SK-N-SH treated with all-trans-retinoic acid at 6 μM for 48 hours (cell line): ENCODE measurements around the gene LIME1.
A peak's percentile ranks its signal among the peaks of the same experiment; 100 is the strongest.

Experiments used
- ATAC-seq: fragments of 200-7000 bp; cut with Tn5 transposase; 3 replicates; pipeline ENCODE4 v1.9.1; 2020; ENCODE audit warnings: mild to moderate bottlenecking, moderate library complexity
- ARNTL ChIP-seq: fragments of 450-650 bp; formaldehyde crosslinking; IDR thresholded peaks from 2 replicates; pipeline ENCODE4 v1.5.0; 2020; ENCODE audit warnings: low read depth, mild to moderate bottlenecking, moderate library complexity, borderline replicate concordance
- BACH2 ChIP-seq: fragments of 250-450 bp; sonication (Bioruptor Pico); IDR thresholded peaks from 2 replicates; pipeline ENCODE4 v1.9.0; 2021; ENCODE audit warnings: mild to moderate bottlenecking, borderline replicate concordance
- CSDC2 ChIP-seq: fragments of 250-450 bp; sonication (Bioruptor Pico); IDR thresholded peaks from 2 replicates; pipeline ENCODE4 v1.5.0; 2020; ENCODE audit warnings: mild to moderate bottlenecking, moderate library complexity
- CSRNP3 ChIP-seq: fragments of 250-450 bp; sonication (Bioruptor Pico); IDR thresholded peaks from 2 replicates; pipeline ENCODE4 v1.5.1; 2021; ENCODE audit warnings: mild to moderate bottlenecking, moderate library complexity
- ESRRG ChIP-seq: fragments of 250-450 bp; sonication (Bioruptor Pico); IDR thresholded peaks from 2 replicates; pipeline ENCODE4 v1.6.1; 2021; ENCODE audit warnings: mild to moderate bottlenecking
- GLIS3 ChIP-seq: fragments of 250-450 bp; sonication (Bioruptor Pico); IDR thresholded peaks from 2 replicates; pipeline ENCODE4 v1.5.0; 2020; ENCODE audit warnings: mild to moderate bottlenecking, moderate library complexity
- OSR1 ChIP-seq: fragments of 250-450 bp; sonication (Bioruptor Pico); IDR thresholded peaks from 2 replicates; pipeline ENCODE4 v1.8.0; 2022; ENCODE audit warnings: moderate library complexity, mild to moderate bottlenecking, inconsistent platforms
- POU6F1 ChIP-seq: fragments of 250-450 bp; sonication (Bioruptor Pico); IDR thresholded peaks from 2 replicates; pipeline ENCODE4 v1.8.0; 2021; ENCODE audit warnings: low read depth, mild to moderate bottlenecking, moderate library complexity, borderline replicate concordance
- PPARA ChIP-seq: fragments of 250-450 bp; sonication (Bioruptor Pico); IDR thresholded peaks from 2 replicates; pipeline ENCODE4 v1.5.0; 2020; ENCODE audit warnings: mild to moderate bottlenecking, borderline replicate concordance
- RARB ChIP-seq: fragments of 250-450 bp; sonication (Bioruptor Pico); IDR thresholded peaks from 2 replicates; pipeline ENCODE4 v1.8.0; 2021; ENCODE audit warnings: mild to moderate bottlenecking, moderate library complexity
- SNAI2 ChIP-seq: fragments of 250-450 bp; sonication (Bioruptor Pico); IDR thresholded peaks from 2 replicates; pipeline ENCODE4 v1.5.0; 2020; ENCODE audit warnings: mild to moderate bottlenecking, moderate library complexity
- TCF4 ChIP-seq: fragments of 250-450 bp; sonication (Bioruptor Pico); IDR thresholded peaks from 2 replicates; pipeline ENCODE4 v1.8.0; 2021; ENCODE audit warnings: mild to moderate bottlenecking, moderate library complexity, borderline replicate concordance
- TSHZ2 ChIP-seq: fragments of 250-450 bp; sonication (Bioruptor Pico); IDR thresholded peaks from 2 replicates; pipeline ENCODE4 v1.5.0; 2020; ENCODE audit warnings: mild to moderate bottlenecking, moderate library complexity
- ZC3H10 ChIP-seq: fragments of 250-450 bp; sonication (Bioruptor Pico); IDR thresholded peaks from 2 replicates; pipeline ENCODE4 v1.5.1; 2021; ENCODE audit warnings: mild to moderate bottlenecking, moderate library complexity
- ZFP3 ChIP-seq: fragments of 250-450 bp; sonication (Bioruptor Pico); IDR thresholded peaks from 2 replicates; pipeline ENCODE4 v1.5.0; 2020; ENCODE audit warnings: mild to moderate bottlenecking, moderate library complexity
- ZNF70 ChIP-seq: fragments of 450-650 bp; formaldehyde crosslinking; IDR thresholded peaks from 2 replicates; pipeline ENCODE4 v1.5.0; 2020; ENCODE audit warnings: mild to moderate bottlenecking, moderate library complexity
- ZNF8 ChIP-seq: fragments of 450-650 bp; formaldehyde crosslinking; IDR thresholded peaks from 2 replicates; pipeline ENCODE4 v1.5.0; 2020; ENCODE audit warnings: mild to moderate bottlenecking, moderate library complexity
- TF ChIP-seq, protein P1 (sequence below): fragments of 250-450 bp; sonication (Bioruptor Pico); IDR thresholded peaks from 2 replicates; pipeline ENCODE4 v1.8.0; 2020; ENCODE audit warnings: mild to moderate bottlenecking, moderate library complexity, borderline replicate concordance
- TF ChIP-seq, protein P2 (sequence below): fragments of 250-450 bp; sonication (Bioruptor Pico); IDR thresholded peaks from 2 replicates; pipeline ENCODE4 v1.5.1; 2020; ENCODE audit warnings: low read depth, mild to moderate bottlenecking, moderate library complexity

LIME1 gene

GRCh38 chr20:63745961-63746731 is 9.7 kb downstream of the LIME1 start (continued):
- TF ChIP-seq, protein P1, sequence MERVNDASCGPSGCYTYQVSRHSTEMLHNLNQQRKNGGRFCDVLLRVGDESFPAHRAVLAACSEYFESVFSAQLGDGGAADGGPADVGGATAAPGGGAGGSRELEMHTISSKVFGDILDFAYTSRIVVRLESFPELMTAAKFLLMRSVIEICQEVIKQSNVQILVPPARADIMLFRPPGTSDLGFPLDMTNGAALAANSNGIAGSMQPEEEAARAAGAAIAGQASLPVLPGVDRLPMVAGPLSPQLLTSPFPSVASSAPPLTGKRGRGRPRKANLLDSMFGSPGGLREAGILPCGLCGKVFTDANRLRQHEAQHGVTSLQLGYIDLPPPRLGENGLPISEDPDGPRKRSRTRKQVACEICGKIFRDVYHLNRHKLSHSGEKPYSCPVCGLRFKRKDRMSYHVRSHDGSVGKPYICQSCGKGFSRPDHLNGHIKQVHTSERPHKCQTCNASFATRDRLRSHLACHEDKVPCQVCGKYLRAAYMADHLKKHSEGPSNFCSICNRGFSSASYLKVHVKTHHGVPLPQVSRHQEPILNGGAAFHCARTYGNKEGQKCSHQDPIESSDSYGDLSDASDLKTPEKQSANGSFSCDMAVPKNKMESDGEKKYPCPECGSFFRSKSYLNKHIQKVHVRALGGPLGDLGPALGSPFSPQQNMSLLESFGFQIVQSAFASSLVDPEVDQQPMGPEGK (CRISPR knock-in tag): no peak
- TF ChIP-seq PPARA (CRISPR knock-in tag) (no peak), ESRRG (CRISPR knock-in tag) (no peak), SNAI2 (no peak), CSRNP3 (CRISPR knock-in tag) (no peak), ZFP3 (no peak)
- TF ChIP-seq, protein P2, sequence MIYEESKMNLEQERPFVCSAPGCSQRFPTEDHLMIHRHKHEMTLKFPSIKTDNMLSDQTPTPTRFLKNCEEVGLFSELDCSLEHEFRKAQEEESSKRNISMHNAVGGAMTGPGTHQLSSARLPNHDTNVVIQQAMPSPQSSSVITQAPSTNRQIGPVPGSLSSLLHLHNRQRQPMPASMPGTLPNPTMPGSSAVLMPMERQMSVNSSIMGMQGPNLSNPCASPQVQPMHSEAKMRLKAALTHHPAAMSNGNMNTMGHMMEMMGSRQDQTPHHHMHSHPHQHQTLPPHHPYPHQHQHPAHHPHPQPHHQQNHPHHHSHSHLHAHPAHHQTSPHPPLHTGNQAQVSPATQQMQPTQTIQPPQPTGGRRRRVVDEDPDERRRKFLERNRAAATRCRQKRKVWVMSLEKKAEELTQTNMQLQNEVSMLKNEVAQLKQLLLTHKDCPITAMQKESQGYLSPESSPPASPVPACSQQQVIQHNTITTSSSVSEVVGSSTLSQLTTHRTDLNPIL (CRISPR knock-in tag): no peak

- ATAC-seq: peak; percentile 12; the same call in 2 of the 3 replicates
- TF ChIP-seq, protein P1 (CRISPR knock-in tag): no peak
- no peak for TF ChIP-seq POU6F1 (CRISPR knock-in tag)
- TF ChIP-seq ESRRG (CRISPR knock-in tag): no peak
- no peak for TF ChIP-seq ZNF70 (CRISPR knock-in tag)
- no peak for TF ChIP-seq ZC3H10 (CRISPR knock-in tag)
- no peak for TF ChIP-seq CSRNP3 (CRISPR knock-in tag)
- TF ChIP-seq ZNF8 (CRISPR knock-in tag): no peak
- TF ChIP-seq CSDC2 (CRISPR knock-in tag): no peak
- no peak for TF ChIP-seq OSR1 (CRISPR knock-in tag)
- TF ChIP-seq SNAI2: no peak
- TF ChIP-seq TCF4 (CRISPR knock-in tag): no peak
- TF ChIP-seq GLIS3 (CRISPR knock-in tag): no peak
- no peak for TF ChIP-seq BACH2 (CRISPR knock-in tag)
- no peak for TF ChIP-seq RARB
- TF ChIP-seq ARNTL (CRISPR knock-in tag): no peak
- no peak for TF ChIP-seq TSHZ2
- TF ChIP-seq, protein P2 (CRISPR knock-in tag): no peak
These were observed 10.4 kb downstream of the LIME1 start for GRCh38 chr20:63746751-63747315.
